NCI-H82 treated with DMSO at 0.1 percent for 48 hours (cell line): Measurements from ENCODE around the gene ING3.
A peak's percentile ranks its signal among the peaks of the same experiment; 100 is the strongest.
"Not testable (repeated sequence)": the region's sequence is repeated elsewhere in the genome, so short reads cannot be mapped to it uniquely, and the experiment has no call there.

Experiments
- DNase-seq: peaks from one replicate; lab custom pipeline; 2025; ENCODE audit not compliant: unreplicated experiment; lab: John Stamatoyannopoulos, UW

ING3 gene

GRCh38 chr7:120949998-120950538, 509 bp upstream of the ING3 start:
- no peak for DNase-seq

- DNase-seq, result no peak
These were observed 727 bp downstream of the ING3 start for GRCh38 chr7:120951309-120951699.

DNA sequence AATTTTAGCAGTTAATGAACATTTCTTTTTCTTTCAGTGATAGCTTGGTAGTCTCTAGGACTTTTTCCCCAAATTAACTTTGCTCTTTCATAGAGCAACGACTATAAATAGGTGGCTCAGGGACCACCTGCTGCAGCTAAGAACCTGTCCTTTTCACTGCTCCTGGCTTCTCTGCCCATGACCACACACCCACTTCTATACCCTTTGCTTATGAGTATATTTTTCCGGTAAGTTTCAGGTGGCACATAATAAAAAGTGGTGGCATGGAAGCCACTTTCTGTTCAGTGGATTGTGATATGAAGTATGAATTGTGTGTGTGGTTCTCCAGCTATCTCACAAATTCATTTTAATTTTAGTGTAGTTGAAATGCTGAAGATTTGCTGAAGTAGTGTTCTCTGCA, 1.2 kb downstream of the ING3 start:
- DNase-seq, result no peak

DNA sequence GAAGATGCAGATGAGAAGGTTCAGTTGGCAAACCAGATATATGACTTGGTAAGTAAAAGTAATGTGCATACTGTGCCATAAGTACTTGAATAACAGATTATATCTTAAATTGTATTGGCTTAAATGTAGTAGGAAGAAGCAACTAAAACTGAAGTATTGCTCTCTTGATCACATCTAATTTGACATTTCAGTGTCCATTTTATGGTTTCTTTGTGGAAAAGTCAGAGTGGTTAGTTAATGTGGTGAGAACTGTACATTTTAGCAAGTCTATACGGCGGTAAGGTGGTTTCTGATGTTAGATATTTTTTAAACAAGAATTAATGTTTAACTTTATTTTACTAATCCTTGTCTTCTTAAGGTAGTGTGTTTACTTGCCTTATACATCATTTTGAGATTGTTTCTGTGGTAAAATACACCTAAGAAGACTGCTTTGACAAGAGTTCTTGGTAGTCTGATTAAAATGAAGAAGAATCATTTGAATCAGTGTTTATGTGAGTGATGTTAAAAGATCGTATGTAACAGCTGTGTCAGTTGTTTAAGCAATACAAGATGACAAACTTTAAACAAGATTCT, 5.1 kb downstream of the ING3 start:
- DNase-seq, result no peak

DNA sequence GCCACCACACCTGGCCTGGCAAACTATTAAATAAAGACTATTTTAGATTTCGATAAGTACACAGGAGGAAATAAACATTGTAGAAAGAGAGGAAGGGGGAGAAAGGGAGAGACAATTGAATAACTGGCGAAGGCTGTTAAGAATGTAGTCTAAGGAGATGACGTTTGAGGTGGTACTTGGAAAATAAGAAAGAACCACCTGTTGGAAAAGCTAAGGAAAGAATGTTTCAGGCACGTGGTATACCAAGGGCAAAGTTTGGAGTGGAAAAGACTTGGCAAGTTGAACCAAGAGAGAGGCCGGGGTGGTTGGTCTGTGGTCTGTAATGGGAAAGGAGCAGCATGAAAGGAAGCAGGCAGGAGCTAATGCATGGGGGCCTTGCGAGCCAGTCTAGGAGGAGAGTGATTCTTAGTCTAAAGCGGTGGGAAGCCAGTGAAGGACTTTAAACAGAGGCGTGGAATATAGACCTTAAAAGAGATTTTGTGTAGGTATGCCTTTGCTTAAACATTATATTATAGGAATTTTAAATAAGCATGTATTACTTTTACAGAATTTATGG, 9.4 kb downstream of the ING3 start:
- no peak for DNase-seq

DNA sequence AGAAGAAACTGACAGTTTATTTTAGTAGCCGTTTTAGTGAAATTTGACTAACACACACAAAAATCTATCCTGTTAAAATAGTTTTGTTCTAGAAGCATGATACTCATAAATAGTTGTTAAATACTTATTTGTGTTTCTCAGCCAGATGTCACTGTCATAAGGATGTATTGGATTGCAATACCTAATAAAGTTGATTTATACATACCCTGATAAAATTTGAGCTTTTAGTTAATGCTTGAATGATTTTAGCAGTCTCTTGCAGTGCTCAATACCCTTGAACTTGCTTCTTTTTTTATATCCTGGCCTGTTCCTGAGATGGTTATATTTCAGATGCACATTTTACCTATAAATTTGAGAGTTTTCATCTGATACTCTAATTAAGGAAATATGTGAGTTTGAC, 10.1 kb downstream of the ING3 start:
- DNase-seq, result no peak

GRCh38 chr7:120961638-120962173, 11.1 kb downstream of the ING3 start:
- peak; percentile 65 for DNase-seq

- no peak for DNase-seq
These were observed 13.5 kb downstream of the ING3 start for GRCh38 chr7:120964088-120964487.

DNA sequence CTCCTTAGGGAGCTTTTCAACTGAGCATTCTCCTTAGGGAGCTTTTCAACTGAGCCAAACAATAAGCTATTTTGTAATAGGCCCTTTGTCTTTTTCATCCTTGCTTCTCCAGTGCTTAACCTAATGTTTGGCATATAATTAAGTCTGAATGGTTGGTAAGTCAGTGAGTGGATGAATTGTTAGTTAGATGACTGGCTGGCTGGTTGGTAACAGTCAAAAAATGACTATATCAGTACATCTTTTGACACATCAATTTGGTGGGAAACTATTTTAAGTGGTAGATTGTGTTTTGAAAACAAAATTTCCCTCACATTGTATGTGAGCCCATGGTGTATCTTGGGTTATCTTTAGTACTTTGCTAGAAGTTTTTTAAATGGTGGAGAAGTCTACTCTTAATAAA, 16.4 kb downstream of the ING3 start:
- DNase-seq, result no peak

DNA sequence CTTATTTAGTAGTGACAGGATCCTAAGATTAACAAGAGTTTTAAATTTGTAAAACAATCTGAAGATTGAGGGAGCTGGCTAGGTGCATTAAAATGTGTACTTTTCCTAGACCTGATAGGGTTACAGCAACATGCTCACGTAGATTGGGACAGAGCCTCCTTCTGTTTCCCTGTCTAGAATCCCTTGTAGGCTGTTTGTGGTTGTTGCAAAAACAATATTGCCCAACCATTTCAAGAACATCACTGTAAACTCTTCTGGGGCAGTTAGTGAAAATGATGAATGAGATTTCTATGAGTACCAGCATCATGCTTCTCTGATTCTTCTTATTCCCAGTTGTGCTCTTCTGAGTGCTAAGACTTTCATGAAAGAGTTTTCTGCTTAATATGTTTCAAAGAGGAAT, 23.3 kb downstream of the ING3 start:
- DNase-seq, result no peak

- no peak for DNase-seq
These were observed 29.4 kb downstream of the ING3 start for GRCh38 chr7:120979765-120980499.

DNA sequence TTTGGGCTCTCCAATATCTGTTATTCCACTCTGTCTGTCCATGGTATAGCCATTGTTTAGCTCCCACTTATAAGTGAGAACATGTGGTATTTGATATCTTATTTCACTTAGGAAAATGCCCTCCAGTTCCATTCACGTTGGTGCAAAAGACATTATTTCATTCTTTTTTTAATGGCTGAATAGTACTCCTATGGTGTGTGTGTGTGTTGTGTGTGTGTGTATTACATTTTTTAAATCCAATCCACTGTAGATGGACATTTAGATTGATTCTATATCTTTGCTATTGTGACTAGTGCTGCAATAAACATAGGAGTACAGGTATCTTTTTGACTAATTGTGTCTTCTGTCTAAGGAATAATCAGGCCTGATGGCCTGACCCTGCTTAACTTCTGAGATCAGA, 30.5 kb downstream of the ING3 start:
- DNase-seq, result no peak

GRCh38 chr7:120981888-120982615, 31.5 kb downstream of the ING3 start:
- no peak for DNase-seq

GRCh38 chr7:120983592-120983991, 33.0 kb downstream of the ING3 start:
- not testable (repeated sequence) for DNase-seq

DNA sequence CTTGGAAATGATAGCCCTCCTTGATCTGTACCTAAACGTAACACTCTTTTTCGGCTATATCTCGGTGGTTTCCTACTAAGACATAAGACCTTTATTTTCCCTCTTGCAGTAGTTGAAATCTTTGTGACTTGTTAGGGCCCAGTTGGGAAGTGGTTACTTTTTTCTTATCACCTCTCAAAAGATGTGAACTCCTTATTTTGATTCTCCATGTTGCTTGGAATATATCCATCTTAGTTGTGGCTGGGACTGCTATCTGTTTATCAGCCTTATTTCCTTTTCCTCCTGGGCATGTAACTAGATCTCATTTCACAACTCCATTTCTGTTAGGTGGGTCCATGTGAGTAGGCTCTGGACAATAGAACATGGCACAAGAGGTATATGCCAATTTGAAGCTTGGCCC, 33.8 kb downstream of the ING3 start:
- no peak for DNase-seq

GRCh38 chr7:120985130-120985758, 34.7 kb downstream of the ING3 start:
- DNase-seq, result no peak

- no peak for DNase-seq
These were observed 35.3 kb downstream of the ING3 start for GRCh38 chr7:120985839-120986238.

- no peak for DNase-seq
These were observed 36.1 kb downstream of the ING3 start for GRCh38 chr7:120986650-120987049.

- DNase-seq, result no peak
These were observed 36.7 kb downstream of the ING3 start for GRCh38 chr7:120987280-120987679.

GRCh38 chr7:120987683-120988590, 37.4 kb downstream of the ING3 start:
- DNase-seq, result peak; percentile 68
